Stomach (tissue), 4 donors: Measurements from ENCODE around the gene VDAC1.

Source experiments
- POLR2A ChIP-seq, 4 donors: fragments of 450-650 bp; IDR thresholded peaks; one replicate each; pipeline ENCODE4 v1.6.1; 2016; ENCODE audit warnings: antibody characterized with exemption in 4 of 4, control low read depth in 2 of 4, mild to moderate bottlenecking in 1 of 4, moderate library complexity in 1 of 4
- POLR2AphosphoS5 ChIP-seq, 3 donors: sonication (generic); formaldehyde crosslinking; IDR thresholded peaks; one replicate each; pipeline ENCODE4 v1.6.1; 2016; ENCODE audit warnings: antibody characterized with exemption in 3 of 3
- TF ChIP-seq, protein P1 (sequence below), 7 experiments: fragments of 450-650 bp in 4 of 7; fragments of 200-600 bp in 3 of 7; sonication (generic) in 3 of 7; IDR thresholded peaks; one replicate each; pipeline ENCODE4 v1.5.1; 2016 to 2019; ENCODE audit warnings: antibody characterized with exemption in 7 of 7, control low read depth in 2 of 7, mild to moderate bottlenecking in 1 of 7

DNA sequence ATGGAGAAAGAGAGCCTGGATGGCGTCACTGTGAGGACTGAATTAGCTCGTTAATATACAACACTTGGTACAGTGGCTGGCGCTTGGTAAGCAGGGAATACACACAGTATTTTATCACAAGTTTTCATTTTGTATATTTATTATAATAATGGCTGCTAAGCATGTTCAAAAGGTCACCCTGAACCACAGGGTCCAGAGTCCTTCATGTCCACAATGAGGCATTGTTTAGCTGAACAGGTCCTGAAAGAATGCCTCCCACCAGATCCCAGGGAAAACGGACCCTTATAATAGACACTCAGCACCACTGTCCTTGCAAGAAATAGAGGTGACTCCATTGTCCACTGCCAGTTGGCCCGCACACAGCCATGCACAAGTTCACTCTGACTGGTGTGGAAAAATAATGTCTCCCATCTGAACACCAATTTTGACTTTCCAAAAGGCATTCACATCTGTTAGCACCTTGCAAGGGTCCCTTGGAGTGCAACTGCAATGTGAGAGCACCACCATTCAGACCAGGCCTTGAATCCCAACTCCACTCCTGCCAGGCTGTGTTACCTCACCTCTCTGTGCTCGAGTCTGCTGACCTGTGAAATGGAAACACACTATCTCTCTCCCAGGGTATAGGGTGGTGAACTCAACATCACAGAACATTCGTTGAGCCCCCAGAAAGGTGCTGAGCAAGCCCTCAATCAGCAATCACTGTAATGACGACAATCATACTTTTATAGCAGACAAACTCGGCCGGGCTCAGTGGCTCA, 3.9 kb downstream of the VDAC1 start:
- TF ChIP-seq, protein P1, sequence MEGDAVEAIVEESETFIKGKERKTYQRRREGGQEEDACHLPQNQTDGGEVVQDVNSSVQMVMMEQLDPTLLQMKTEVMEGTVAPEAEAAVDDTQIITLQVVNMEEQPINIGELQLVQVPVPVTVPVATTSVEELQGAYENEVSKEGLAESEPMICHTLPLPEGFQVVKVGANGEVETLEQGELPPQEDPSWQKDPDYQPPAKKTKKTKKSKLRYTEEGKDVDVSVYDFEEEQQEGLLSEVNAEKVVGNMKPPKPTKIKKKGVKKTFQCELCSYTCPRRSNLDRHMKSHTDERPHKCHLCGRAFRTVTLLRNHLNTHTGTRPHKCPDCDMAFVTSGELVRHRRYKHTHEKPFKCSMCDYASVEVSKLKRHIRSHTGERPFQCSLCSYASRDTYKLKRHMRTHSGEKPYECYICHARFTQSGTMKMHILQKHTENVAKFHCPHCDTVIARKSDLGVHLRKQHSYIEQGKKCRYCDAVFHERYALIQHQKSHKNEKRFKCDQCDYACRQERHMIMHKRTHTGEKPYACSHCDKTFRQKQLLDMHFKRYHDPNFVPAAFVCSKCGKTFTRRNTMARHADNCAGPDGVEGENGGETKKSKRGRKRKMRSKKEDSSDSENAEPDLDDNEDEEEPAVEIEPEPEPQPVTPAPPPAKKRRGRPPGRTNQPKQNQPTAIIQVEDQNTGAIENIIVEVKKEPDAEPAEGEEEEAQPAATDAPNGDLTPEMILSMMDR (IDR thresholded peaks at IDR 0.05): no peak
- TF ChIP-seq POLR2A (IDR thresholded peaks at IDR 0.05): no peak
- no peak for TF ChIP-seq POLR2AphosphoS5 (IDR thresholded peaks at IDR 0.05)
